Testis (tissue), 3 donors: Measurements from ENCODE around the gene LHX2. TPM values are rescaled to one million over a fixed set of nuclear protein-coding genes. Genes with fewer than 3 reads are reported as not detected.

Experiments used
- DNase-seq: peaks from one replicate; pipeline ENCODE4 v3.0.0-alpha.2; 2019
- H3K27ac ChIP-seq, 2 donors: fragments of 200-600 bp; sonication (generic); one replicate each; pipeline ENCODE4 v1.5.1; 2019
- H3K27me3 ChIP-seq: fragments of 200-600 bp; sonication (generic); one replicate; pipeline ENCODE4 v1.5.1; 2019
- H3K36me3 ChIP-seq: fragments of 200-600 bp; sonication (generic); one replicate; pipeline ENCODE4 v1.5.1; 2017; ENCODE audit warnings: low read depth; ENCODE audit errors: missing control alignments
- H3K4me1 ChIP-seq: fragments of 200-600 bp; sonication (generic); one replicate; pipeline ENCODE4 v1.5.1; 2019
- H3K4me3 ChIP-seq, 2 donors: fragments of 200-600 bp; sonication (generic); one replicate each; pipeline ENCODE4 v1.5.1; 2017 to 2019
- H3K9me3 ChIP-seq: fragments of 200-600 bp; sonication (generic); one replicate; pipeline ENCODE4 v1.5.1; 2017
- POLR2A ChIP-seq: fragments of 450-650 bp; IDR thresholded peaks from one replicate; pipeline ENCODE4 v1.6.1; 2017; ENCODE audit warnings: antibody characterized with exemption, mild to moderate bottlenecking, moderate library complexity
- WGBS, 2 donors: methylation state at CpG; one replicate each; pipeline ENCODE4 v1.1.5; 2018; 5-methylcytosine and 5-hydroxymethylcytosine counted together
- intact Hi-C: fragments of 100-400 bp; cut with DNase I; formaldehyde crosslinking; loops from one replicate; pipeline ENCODE4 v1.15.1; 2023; ENCODE audit warnings: low total_unique reads
- polyA plus RNA-seq: library from polyadenylated mRNA; stranded (reverse); fragments of 350-450 nt; fragmentation: Illumina TruSeq; extraction: RNeasy Lipid Tissue Mini Kit (QIAGEN cat#74804); gene quantifications from one replicate; pipeline ENCODE4 v1.2.3, GENCODE V29; 2014; ENCODE audit warnings: low read depth, low replicate concordance; ENCODE audit not compliant: insufficient read depth
- total RNA-seq, 2 donors: library from RNA; depleted of rRNA; stranded (reverse); fragments of >200 nt; gene quantifications; one replicate each; pipeline ENCODE4 v1.2.3, GENCODE V29; 2016
- TF ChIP-seq, protein P1 (sequence below), 3 experiments: fragments of 450-650 bp in 2 of 3; fragments of 200-600 bp in 1 of 3; sonication (generic) in 1 of 3; IDR thresholded peaks; one replicate each; pipeline ENCODE4 v1.5.1; 2016 to 2019; ENCODE audit warnings: antibody characterized with exemption in 3 of 3, mild to moderate bottlenecking in 2 of 3, moderate library complexity in 1 of 3

LHX2 gene
- total and polyA plus RNA-seq, 3 donors from 2014 or later, result 2.0 to 5.1 (median 3.4) TPM

DNA sequence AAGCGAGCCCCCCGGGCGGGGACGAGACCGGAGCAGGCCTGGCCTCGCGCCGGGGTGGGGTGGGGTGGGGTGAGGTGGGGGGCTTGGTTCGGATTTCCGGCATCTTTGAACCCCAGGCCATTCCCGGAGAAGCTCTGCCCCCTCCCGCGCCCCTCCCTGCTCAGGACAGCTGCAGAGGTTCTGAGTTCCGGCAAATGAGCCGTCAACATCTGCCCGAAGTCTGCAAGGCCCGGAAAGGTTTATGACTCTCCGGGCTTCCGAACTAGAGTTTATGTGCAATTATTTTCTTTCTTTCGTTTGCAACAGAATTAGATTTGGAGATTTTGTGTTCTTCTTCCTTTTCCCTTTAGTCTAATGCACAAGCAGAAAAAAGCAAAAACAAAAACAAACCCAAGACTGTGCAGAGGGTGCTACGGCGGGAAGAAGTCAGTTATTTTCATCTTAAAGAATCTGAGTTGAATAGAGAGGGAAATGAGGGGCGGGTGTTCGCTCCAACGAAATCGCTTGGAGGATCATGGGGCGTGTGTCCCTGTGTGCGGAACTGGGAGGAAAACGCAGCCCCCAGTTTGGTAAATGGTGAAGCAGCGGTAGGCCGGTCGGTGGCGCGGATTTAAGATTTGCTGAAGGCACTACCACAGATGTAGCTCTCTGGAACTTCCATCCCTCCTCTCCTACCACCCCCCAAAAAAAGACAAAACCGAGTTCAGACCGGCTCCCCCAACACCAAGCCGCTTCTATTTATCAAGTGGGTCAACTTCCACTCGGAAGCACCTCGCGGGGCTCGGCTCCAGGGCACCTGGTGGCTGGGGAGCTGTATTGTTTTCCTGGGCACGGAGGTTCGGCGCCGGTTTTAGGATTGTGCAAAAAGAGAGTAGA is 4.8 kb downstream of the LHX2 start:
- Histone ChIP-seq H3K27ac (no peak overlapping the region), H3K4me1 (peaks cover 24% of the 10 kb centered on the region), H3K36me3 (no peaks in the 10 kb centered on the region), H3K9me3 (no peaks in the 10 kb centered on the region), H3K4me3 (no peak overlapping the region), H3K27me3 (peaks cover 9% of the 10 kb centered on the region)
- no peak for TF ChIP-seq POLR2A
- TF ChIP-seq, protein P1, sequence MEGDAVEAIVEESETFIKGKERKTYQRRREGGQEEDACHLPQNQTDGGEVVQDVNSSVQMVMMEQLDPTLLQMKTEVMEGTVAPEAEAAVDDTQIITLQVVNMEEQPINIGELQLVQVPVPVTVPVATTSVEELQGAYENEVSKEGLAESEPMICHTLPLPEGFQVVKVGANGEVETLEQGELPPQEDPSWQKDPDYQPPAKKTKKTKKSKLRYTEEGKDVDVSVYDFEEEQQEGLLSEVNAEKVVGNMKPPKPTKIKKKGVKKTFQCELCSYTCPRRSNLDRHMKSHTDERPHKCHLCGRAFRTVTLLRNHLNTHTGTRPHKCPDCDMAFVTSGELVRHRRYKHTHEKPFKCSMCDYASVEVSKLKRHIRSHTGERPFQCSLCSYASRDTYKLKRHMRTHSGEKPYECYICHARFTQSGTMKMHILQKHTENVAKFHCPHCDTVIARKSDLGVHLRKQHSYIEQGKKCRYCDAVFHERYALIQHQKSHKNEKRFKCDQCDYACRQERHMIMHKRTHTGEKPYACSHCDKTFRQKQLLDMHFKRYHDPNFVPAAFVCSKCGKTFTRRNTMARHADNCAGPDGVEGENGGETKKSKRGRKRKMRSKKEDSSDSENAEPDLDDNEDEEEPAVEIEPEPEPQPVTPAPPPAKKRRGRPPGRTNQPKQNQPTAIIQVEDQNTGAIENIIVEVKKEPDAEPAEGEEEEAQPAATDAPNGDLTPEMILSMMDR (IDR thresholded peaks at IDR 0.05), result no peak
- 16 to 17% methylated on average over 39 to 45 of the region's 45 CpGs for WGBS, 2 donors
- intact Hi-C loops, result no loop called here
- no peak for DNase-seq

GRCh38 chr9:124017051-124017928 is 5.7 kb downstream of the LHX2 start:
- 7 to 9% methylated on average over 24 to 49 of the region's 73 CpGs for WGBS, 2 donors
- Histone ChIP-seq H3K4me3 (no peak overlapping the region), H3K27me3 (peaks cover 9% of the 10 kb centered on the region), H3K4me1 (peaks cover 20% of the 10 kb centered on the region), H3K9me3 (no peaks in the 10 kb centered on the region), H3K27ac (no peak overlapping the region), H3K36me3 (no peaks in the 10 kb centered on the region)
- no peak for TF ChIP-seq POLR2A
- TF ChIP-seq, protein P1 (IDR thresholded peaks at IDR 0.05), result no peak
- intact Hi-C loops, result no loop called here
- no peak for DNase-seq

- Histone ChIP-seq H3K27ac (no peak overlapping the region), H3K27me3 (peaks cover 9% of the 10 kb centered on the region), H3K4me1 (peaks cover 16% of the 10 kb centered on the region), H3K36me3 (no peaks in the 10 kb centered on the region), H3K9me3 (no peaks in the 10 kb centered on the region), H3K4me3 (no peak overlapping the region)
- DNase-seq, result no peak
- 5 to 6% methylated on average over 58 of the region's 64 CpGs for WGBS, 2 donors
- TF ChIP-seq, protein P1 (IDR thresholded peaks at IDR 0.05), result no peak
- no peak for TF ChIP-seq POLR2A
- intact Hi-C loops, result no loop called here
Observed at GRCh38 chr9:124017929-124018729, 6.6 kb downstream of the LHX2 start.

DNA sequence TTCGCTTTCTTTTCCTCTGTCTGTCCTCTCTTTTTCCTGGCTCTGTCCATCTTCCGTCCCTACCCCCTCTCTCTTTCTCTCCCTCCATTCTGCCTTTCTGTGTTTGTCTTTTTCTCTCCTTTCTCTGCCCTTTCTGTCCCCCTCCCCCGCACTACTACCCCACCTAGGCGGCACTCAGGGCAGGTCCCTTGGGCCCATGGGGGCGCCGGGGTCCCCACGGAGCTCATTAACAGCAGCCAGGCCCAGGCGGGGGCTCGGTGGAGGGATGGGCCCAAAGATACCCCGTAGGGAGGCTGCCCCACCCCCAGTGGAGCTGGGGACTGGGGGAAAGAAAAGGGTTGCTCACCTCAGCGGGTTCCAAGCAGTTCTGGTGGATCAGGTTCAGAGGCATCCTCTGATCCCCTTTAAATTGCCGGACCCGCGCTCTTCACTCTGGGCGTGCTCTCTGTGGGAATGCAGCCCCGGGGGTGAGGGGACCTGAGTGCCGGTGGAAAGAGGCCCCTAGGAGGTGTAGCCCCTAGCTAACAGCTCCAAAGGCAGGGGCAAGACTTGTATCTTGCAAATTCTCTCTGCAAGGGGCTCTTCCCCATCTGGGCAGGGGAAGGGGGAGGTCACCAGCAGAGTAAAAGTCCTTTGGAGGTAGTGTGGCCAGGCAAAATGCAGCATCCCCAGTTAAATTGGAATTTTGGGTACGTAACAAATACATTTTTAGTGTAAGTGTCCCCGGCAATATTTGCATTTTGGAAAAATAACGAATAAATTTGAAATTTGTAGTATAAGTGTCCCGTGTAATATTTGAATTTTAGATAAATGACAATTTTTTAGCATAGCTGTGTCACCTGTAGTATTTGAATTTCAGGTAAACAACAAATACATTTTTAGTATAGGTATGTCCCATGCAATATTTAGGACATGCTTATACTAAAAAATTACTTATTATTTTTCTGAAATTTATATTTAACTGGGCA is 7.4 kb downstream of the LHX2 start:
- intact Hi-C loops, result no loop called here
- TF ChIP-seq, protein P1 (IDR thresholded peaks at IDR 0.05), result no peak
- TF ChIP-seq POLR2A, result no peak
- Histone ChIP-seq H3K27ac (no peak overlapping the region), H3K4me3 (no peak overlapping the region), H3K4me1 (peaks cover 16% of the 10 kb centered on the region), H3K27me3 (peaks cover 9% of the 10 kb centered on the region), H3K9me3 (no peaks in the 10 kb centered on the region), H3K36me3 (no peaks in the 10 kb centered on the region)
- DNase-seq, result no peak
- WGBS, 2 donors, result 12% methylated on average over 14 to 21 of the region's 21 CpGs
